Progenitor cell of endocrine pancreas (in vitro differentiated cells): ENCODE data around the gene SIX5. TPM values are rescaled to one million over a fixed set of nuclear protein-coding genes. Genes with fewer than 3 reads are reported as not detected.

Experiments used
- DNase-seq: peaks from one replicate; pipeline ENCODE4 v3.0.0; 2021; ENCODE audit warnings: low spot score; ENCODE audit not compliant: unreplicated experiment
- H3K27ac Mint-ChIP-seq: 2 replicates; pipeline ENCODE4 v1.8.0; 2021; ENCODE audit warnings: mild to moderate bottlenecking, moderate library complexity, mixed read lengths
- H3K27me3 Mint-ChIP-seq: 2 replicates; pipeline ENCODE4 v1.8.0; 2021; ENCODE audit warnings: mixed read lengths
- H3K36me3 Mint-ChIP-seq: 2 replicates; pipeline ENCODE4 v1.8.0; 2022; ENCODE audit warnings: mixed read lengths; ENCODE audit not compliant: insufficient read depth
- H3K4me1 Mint-ChIP-seq: 2 replicates; pipeline ENCODE4 v1.8.0; 2021; ENCODE audit warnings: low read depth, mixed read lengths
- H3K4me3 Mint-ChIP-seq: 2 replicates; pipeline ENCODE4 v1.8.0; 2021; ENCODE audit warnings: low read depth, mild to moderate bottlenecking, moderate library complexity, mixed read lengths
- H3K9me3 Mint-ChIP-seq: 2 replicates; pipeline ENCODE4 v1.8.0; 2021; ENCODE audit warnings: low read depth, mixed read lengths
- CTCF ChIP-seq: fragments of 200-600 bp; sonication (generic); IDR thresholded peaks from one replicate; pipeline ENCODE4 v1.5.0; 2021; ENCODE audit warnings: antibody characterized with exemption, mild to moderate bottlenecking; ENCODE audit not compliant: unreplicated experiment
- total RNA-seq: library from RNA; stranded (reverse); gene quantifications from 2 replicates; pipeline ENCODE4 v1.2.1, GENCODE V29; 2021

The SIX5 gene
- total RNA-seq, 1 donor from 2014 or later, result 42.3 TPM

GRCh38 chr19:45715139-45715538, 53.9 kb downstream of the SIX5 start:
- no peak for DNase-seq
- Mint-ChIP-seq H3K36me3 (peaks cover 14% of the 10 kb centered on the region), H3K4me3 (no peak overlapping the region), H3K9me3 (no peaks in the 10 kb centered on the region), H3K27ac (no peak overlapping the region), H3K27me3 (no peaks in the 10 kb centered on the region), H3K4me1 (peaks cover 28% of the 10 kb centered on the region)
- no peak for TF ChIP-seq CTCF

Other genes with a start within 250 kb of the SIX5 start
- 14.4 and 16.5 TPM in 2 replicates for gene OPA3, start 184.4 kb downstream of the SIX5 start, total RNA-seq
- gene GPR4, start 167.0 kb downstream of the SIX5 start, total RNA-seq, result not detected in 2 replicates
- 28.6 and 29.8 TPM in 2 replicates for gene EML2, start 129.9 kb downstream of the SIX5 start, total RNA-seq
- 26.4 and 27.2 TPM in 2 replicates for gene GIPR, start 101.0 kb downstream of the SIX5 start, total RNA-seq
- 401 and 414 TPM in 2 replicates for gene SNRPD2, start 77.3 kb downstream of the SIX5 start, total RNA-seq
- 9.0 and 10.8 TPM in 2 replicates for gene QPCTL, start 76.6 kb downstream of the SIX5 start, total RNA-seq
- 41.6 and 44.7 TPM in 2 replicates for gene FBXO46, start 38.4 kb downstream of the SIX5 start, total RNA-seq
- gene MEIOSIN, start 35.8 kb downstream of the SIX5 start, total RNA-seq, result not detected in 2 replicates
- 117 and 122 TPM in 2 replicates for gene DMPK, start 13.2 kb upstream of the SIX5 start, total RNA-seq
- 99.4 and 108 TPM in 2 replicates for gene DMWD, start 23.6 kb upstream of the SIX5 start, total RNA-seq
- gene RSPH6A, start 46.1 kb upstream of the SIX5 start, total RNA-seq, result 0.42 and 0.48 TPM in 2 replicates
- 112 and 114 TPM in 2 replicates for gene SYMPK, start 93.9 kb upstream of the SIX5 start, total RNA-seq
- gene FOXA3, start 95.1 kb upstream of the SIX5 start, total RNA-seq, result 23.5 and 25.4 TPM in 2 replicates
- gene IRF2BP1, start 116.9 kb upstream of the SIX5 start, total RNA-seq, result 30.4 and 35.0 TPM in 2 replicates
- gene MYPOP, start 133.4 kb upstream of the SIX5 start, total RNA-seq, result 11.1 and 11.8 TPM in 2 replicates
- gene NANOS2, start 145.5 kb upstream of the SIX5 start, total RNA-seq, result not detected in 2 replicates
- gene NOVA2, start 204.6 kb upstream of the SIX5 start, total RNA-seq, result 0.44 and 0.53 TPM in 2 replicates
- 22.2 and 23.2 TPM in 2 replicates for gene CCDC61, start 226.2 kb upstream of the SIX5 start, total RNA-seq